ENCODE results near the gene NKAIN2. TPM values are rescaled to one million over a fixed set of nuclear protein-coding genes. Genes with fewer than 3 reads are reported as not detected.

The NKAIN2 gene
- polyA plus RNA-seq, 1 of the 3 experiments (the other 2 are of a cell fraction), result not detected

GRCh38 chr6:124825564-124825963 lies 1021.9 kb downstream of the NKAIN2 start (continued):
- TF ChIP-seq ZBTB33 (IDR thresholded peaks at IDR 0.05; ENCODE audit: borderline replicate concordance, low read depth), result no peak
- no peak for TF ChIP-seq JUND (IDR thresholded peaks at IDR 0.05)
- no peak for TF ChIP-seq PBX3 (IDR thresholded peaks at IDR 0.05)
- no peak for TF ChIP-seq EP300 (IDR thresholded peaks at IDR 0.05; ENCODE audit: borderline replicate concordance in 1 of 2, low read depth in 1 of 2, low read length in 1 of 2)
- no peak for TF ChIP-seq TAF1 (IDR thresholded peaks at IDR 0.05; ENCODE audit: borderline replicate concordance, low read depth, low read length)
- no peak for TF ChIP-seq ELF1 (IDR thresholded peaks at IDR 0.05)
- no peak for TF ChIP-seq FOSL2 (IDR thresholded peaks at IDR 0.05; ENCODE audit: borderline replicate concordance, low read depth)
- no peak for TF ChIP-seq FOXJ3 (CRISPR knock-in tag; IDR thresholded peaks at IDR 0.05)
- TF ChIP-seq SMC3 (IDR thresholded peaks at IDR 0.05; ENCODE audit: low read depth, low read length), result no peak

- Histone ChIP-seq H3K9me3 (no peaks in the 10 kb centered on the region), H3K4me1 (ENCODE audit: control insufficient read depth in 1 of 2, insufficient read depth in 2 of 2, low read depth in 1 of 2, low read length in 1 of 2) (no peaks in the 10 kb centered on the region), H3K27me3 (ENCODE audit: insufficient read depth) (no peaks in the 10 kb centered on the region; the same call in 1 of the 2 replicates), H3K4me3 (ENCODE audit: low read depth in 2 of 2, low read length in 1 of 2) (no peak overlapping the region), H3K9ac (no peak overlapping the region), H4K20me1 (ENCODE audit: insufficient read depth) (no peaks in the 10 kb centered on the region), H3K36me3 (replicated peaks in 1 of 2; ENCODE audit: control insufficient read depth in 1 of 2, insufficient read depth in 2 of 2, low read length in 1 of 2) (no peaks in the 10 kb centered on the region), H2AFZ (ENCODE audit: low read depth) (no peak overlapping the region), H3K9me2 (no peaks in the 10 kb centered on the region), H3K79me2 (ENCODE audit: insufficient read depth) (no peaks in the 10 kb centered on the region), H3K27ac (ENCODE audit: low read depth in 2 of 2, low read length in 1 of 2) (no peak overlapping the region), H3F3A (replicated peaks; ENCODE audit: insufficient read depth) (no peaks in the 10 kb centered on the region), H3K4me2 (no peak overlapping the region)
- ChIA-PET POLR2A (no interaction called here), CTCF (no interaction called here)
- no peak for DNase-seq
- 33% methylated on average over 1 of the region's 1 CpG for WGBS (ENCODE audit: low lambda C conversion rate)
- TF ChIP-seq POLR2AphosphoS5 (IDR thresholded peaks at IDR 0.05; ENCODE audit: low read depth, low read length) (no peak), RCOR1 (IDR thresholded peaks at IDR 0.05; ENCODE audit: low read length) (no peak), ZBTB33 (IDR thresholded peaks at IDR 0.05; ENCODE audit: borderline replicate concordance, low read depth) (no peak), RAD21 (IDR thresholded peaks at IDR 0.05; ENCODE audit: low read length) (no peak), MEF2A (IDR thresholded peaks at IDR 0.05; ENCODE audit: borderline replicate concordance, low read depth) (no peak), GABPA (IDR thresholded peaks at IDR 0.05; ENCODE audit: low read depth) (no peak), FOXM1 (IDR thresholded peaks at IDR 0.05; ENCODE audit: low read depth) (no peak), MAX (IDR thresholded peaks at IDR 0.05; ENCODE audit: low read depth) (no peak), RXRA (IDR thresholded peaks at IDR 0.05; ENCODE audit: borderline replicate concordance, low read depth) (no peak), NRF1 (IDR thresholded peaks at IDR 0.05; ENCODE audit: low read depth, low read length) (no peak), CTCF (IDR thresholded peaks at IDR 0.05) (no peak), USF1 (IDR thresholded peaks at IDR 0.05; ENCODE audit: borderline replicate concordance, low read depth) (no peak)
Measured at GRCh38 chr6:124829822-124830221, 1026.2 kb downstream of the NKAIN2 start.

All from SK-N-SH (cell line).